DMS153 (cell line): ENCODE results near the gene NDUFS8.
"Not testable (repeated sequence)": the region's sequence is repeated elsewhere in the genome, so short reads cannot be mapped to it uniquely, and the experiment has no call there.

Experiments
- DNase-seq: peaks from one replicate; lab custom pipeline; 2025; lab: John Stamatoyannopoulos, UW

Gene NDUFS8

GRCh38 chr11:68030318-68031143 lies at the start of gene NDUFS8:
NDUFS8 (plus strand) TSS chr11:68030681; CDS start chr11:68032152, 1,471 bp downstream.
- DNase-seq, result peak; percentile 99

- DNase-seq, result not testable (repeated sequence)
Measured at GRCh38 chr11:67981226-67981625, 49.3 kb upstream of the NDUFS8 start.

DNA sequence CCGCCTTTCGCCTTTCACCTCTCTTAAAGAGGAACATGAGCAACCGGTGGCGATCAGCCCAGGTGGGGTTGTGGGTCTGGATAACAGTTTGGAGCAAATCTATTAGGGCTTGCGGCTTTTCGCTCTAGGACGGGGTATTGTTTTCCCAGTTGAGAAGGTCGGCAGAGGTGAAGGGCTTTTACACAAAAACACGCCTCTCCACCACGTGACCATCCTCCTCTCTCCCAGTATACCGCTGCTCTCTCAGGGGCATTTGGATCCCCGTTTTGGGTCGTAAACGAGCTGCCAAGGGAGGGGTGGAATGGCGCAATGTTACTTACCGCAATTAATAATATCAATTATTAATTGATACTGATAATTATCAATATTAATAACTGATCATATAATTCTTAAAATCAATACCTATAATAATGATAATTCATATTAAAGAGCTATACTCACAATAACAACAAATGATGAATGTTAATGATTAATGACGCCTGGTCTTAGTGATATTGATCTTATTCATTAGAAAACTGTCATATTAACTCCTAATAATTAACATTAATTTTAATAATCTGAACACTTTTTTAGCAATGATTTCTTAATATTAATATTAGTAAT lies 48.1 kb upstream of the NDUFS8 start:
- not testable (repeated sequence) for DNase-seq

DNA sequence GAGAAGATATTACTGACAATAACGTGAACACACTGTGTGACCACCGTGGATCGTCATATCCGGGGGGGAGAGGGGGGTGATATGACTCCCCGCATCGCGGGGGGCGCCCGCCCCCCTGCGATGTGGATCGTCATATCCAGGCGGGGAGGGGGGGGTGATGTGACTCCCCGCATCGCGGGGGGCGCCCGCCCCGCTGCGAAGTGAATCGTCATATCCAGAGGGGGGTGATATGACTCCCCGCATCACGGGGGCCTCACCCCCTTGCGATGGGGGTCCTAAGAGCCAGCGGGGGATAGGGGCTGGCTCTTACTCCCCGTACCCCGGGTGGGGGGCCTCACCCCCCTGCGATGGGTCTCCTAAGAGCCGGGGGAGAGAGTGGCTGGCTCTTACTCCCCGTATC lies 46.5 kb upstream of the NDUFS8 start:
- no peak for DNase-seq

DNA sequence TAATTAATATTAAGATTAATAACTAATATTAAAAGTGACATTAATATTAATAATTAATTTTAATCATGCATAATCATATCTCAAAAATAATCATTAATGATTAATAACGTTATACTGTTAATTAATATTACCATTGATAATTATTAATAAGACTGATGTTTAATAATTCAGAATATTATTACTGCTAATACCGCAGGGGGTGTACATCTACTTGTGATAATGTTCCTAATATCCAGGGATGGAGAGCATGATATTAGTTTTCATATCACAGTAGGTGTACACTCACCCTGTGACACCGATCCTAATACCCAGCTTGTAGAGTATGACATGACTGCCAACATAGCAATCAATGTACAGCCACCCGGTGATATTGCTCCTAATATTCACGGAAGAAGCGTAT lies 45.2 kb upstream of the NDUFS8 start:
- not testable (repeated sequence) for DNase-seq

GRCh38 chr11:67990546-67991346 lies 39.7 kb upstream of the NDUFS8 start:
- DNase-seq, result not testable (repeated sequence)

- DNase-seq, result not testable (repeated sequence)
Measured at GRCh38 chr11:67991347-67992121, 38.9 kb upstream of the NDUFS8 start.

DNA sequence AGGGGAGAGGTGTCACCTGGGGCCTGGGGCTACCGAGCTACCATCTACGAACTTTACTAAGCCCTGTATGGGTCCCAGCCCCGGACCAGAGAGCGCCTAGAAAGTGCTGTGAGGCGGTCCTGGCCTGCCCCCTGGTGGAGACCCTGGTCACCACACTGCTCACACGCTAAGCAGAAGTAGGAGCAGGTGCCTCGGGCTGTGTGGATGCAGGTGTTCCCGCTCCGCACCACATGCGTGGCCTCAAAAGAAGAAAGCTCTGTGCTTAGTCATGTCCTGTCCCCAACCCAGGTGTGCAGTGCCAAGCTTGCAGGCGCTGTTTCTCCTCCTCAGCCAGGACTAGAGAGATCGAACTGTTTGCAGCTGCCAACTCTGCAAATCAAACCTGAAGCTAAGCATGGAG lies 36.7 kb upstream of the NDUFS8 start:
- DNase-seq, result peak; percentile 67

GRCh38 chr11:67994387-67994786 lies 36.1 kb upstream of the NDUFS8 start:
- not testable (repeated sequence) for DNase-seq

DNA sequence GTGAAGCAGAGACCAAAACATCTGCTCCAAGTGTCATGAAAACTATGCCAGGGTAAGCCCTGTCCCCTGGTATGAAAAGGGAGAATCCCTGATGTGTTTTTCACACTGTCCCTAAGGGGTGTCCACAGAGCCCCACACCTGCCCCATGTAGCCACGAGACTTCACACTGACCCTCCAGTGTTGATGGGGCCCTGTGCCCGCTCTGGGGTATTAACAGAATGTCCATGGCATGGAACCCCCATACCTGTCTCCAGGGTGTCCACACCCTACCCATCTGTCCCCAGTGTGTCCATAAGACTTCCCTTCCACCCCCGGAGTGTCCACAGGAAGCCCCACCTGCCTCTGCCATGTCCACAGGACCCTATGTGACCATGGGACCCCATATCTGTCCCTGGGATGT lies 35.4 kb upstream of the NDUFS8 start:
- not testable (repeated sequence) for DNase-seq

GRCh38 chr11:67995579-67995978 lies 34.9 kb upstream of the NDUFS8 start:
- not testable (repeated sequence) for DNase-seq

- DNase-seq, result no peak
Measured at GRCh38 chr11:67996051-67996450, 34.4 kb upstream of the NDUFS8 start.

GRCh38 chr11:67996622-67997474 lies 33.6 kb upstream of the NDUFS8 start:
- DNase-seq, result no peak

DNA sequence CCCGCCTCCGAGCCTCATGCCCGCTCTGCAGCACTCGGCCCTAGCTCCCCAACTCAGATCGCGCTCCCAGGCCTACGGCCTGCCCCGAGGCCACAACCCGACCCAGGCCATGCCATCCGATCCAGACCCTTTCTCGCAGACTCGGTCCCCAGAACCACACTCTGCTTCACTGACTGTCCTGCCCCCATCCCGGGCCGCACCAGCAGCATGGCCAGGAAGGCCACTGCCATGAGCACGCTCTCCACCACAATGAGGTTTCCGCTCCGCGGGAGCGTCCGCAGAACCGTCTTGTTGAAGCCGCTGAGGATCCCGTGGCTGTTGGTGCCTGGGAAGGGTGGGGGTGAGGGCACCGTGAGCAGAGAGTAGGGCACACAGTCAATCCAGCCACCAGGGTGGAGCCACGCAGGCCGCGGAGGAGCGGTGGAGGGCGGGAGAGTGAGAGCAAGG lies 33.0 kb upstream of the NDUFS8 start:
- no peak for DNase-seq

- DNase-seq, result no peak
Measured at GRCh38 chr11:67998150-67999045, 32.1 kb upstream of the NDUFS8 start.

- DNase-seq, result no peak
Measured at GRCh38 chr11:67999201-67999629, 31.3 kb upstream of the NDUFS8 start.

GRCh38 chr11:67999704-68000103 lies 30.8 kb upstream of the NDUFS8 start:
- DNase-seq, result no peak

- no peak for DNase-seq
Measured at GRCh38 chr11:68002575-68002937, 27.9 kb upstream of the NDUFS8 start.

- DNase-seq, result no peak
Measured at GRCh38 chr11:68002938-68003845, 27.3 kb upstream of the NDUFS8 start.
